MM.1S (cell line): ENCODE results near the gene ACE.

Source experiments
- DNase-seq: peaks from one replicate; pipeline ENCODE4 v3.0.0-alpha.2; 2015
- H2AFZ ChIP-seq: fragments of 300-600 bp; sonication (generic); 2 replicates; pipeline ENCODE4 v1.6.0; 2016; ENCODE audit warnings: antibody characterized with exemption, low read length
- H3F3A ChIP-seq: fragments of 300-600 bp; sonication (generic); 2 replicates; pipeline ENCODE4 v1.6.1; 2016; ENCODE audit warnings: mild to moderate bottlenecking, antibody characterized with exemption, low read length, moderate library complexity, mixed read lengths; ENCODE audit not compliant: insufficient read depth
- H3K27ac ChIP-seq: fragments of 300-600 bp; sonication (generic); 2 replicates; pipeline ENCODE4 v1.5.1; 2016; ENCODE audit warnings: mild to moderate bottlenecking, low read length
- H3K27me3 ChIP-seq: fragments of 300-600 bp; sonication (generic); replicated peaks from 2 replicates; pipeline ENCODE4 v1.6.0; 2016; ENCODE audit warnings: low read length; ENCODE audit not compliant: insufficient read depth
- H3K36me3 ChIP-seq: fragments of 300-600 bp; sonication (generic); replicated peaks from 2 replicates; pipeline ENCODE4 v1.6.1; 2016; ENCODE audit warnings: mild to moderate bottlenecking, low read length, mixed read lengths; ENCODE audit not compliant: insufficient read depth
- H3K4me1 ChIP-seq: fragments of 300-600 bp; sonication (generic); 2 replicates; pipeline ENCODE4 v1.6.1; 2016; ENCODE audit warnings: low read length, mixed read lengths
- H3K4me2 ChIP-seq: fragments of 300-600 bp; sonication (generic); 2 replicates; pipeline ENCODE4 v1.6.0; 2016; ENCODE audit warnings: low read depth, low read length
- H3K4me3 ChIP-seq: fragments of 300-600 bp; sonication (generic); 2 replicates; pipeline ENCODE4 v1.5.1; 2016; ENCODE audit warnings: low read length, mixed read lengths
- H3K79me2 ChIP-seq: fragments of 300-600 bp; sonication (generic); 2 replicates; pipeline ENCODE4 v1.6.1; 2016; ENCODE audit warnings: mixed run types, low read length, mixed read lengths
- H3K9ac ChIP-seq: fragments of 300-600 bp; sonication (generic); 2 replicates; pipeline ENCODE4 v1.6.1; 2016; ENCODE audit warnings: low read length, mixed read lengths
- H3K9me2 ChIP-seq: fragments of 300-600 bp; sonication (generic); replicated peaks from 2 replicates; pipeline ENCODE4 v1.6.1; 2016; ENCODE audit warnings: mild to moderate bottlenecking, low read length, mixed read lengths; ENCODE audit not compliant: insufficient read depth
- H3K9me3 ChIP-seq: fragments of 300-600 bp; sonication (generic); replicated peaks from 2 replicates; pipeline ENCODE4 v1.6.1; 2016; ENCODE audit warnings: mild to moderate bottlenecking, low read length, mixed read lengths; ENCODE audit not compliant: insufficient read depth
- H4K20me1 ChIP-seq: fragments of 300-600 bp; sonication (generic); 2 replicates; pipeline ENCODE4 v1.6.1; 2016; ENCODE audit warnings: mild to moderate bottlenecking, low read length, moderate library complexity, mixed read lengths; ENCODE audit not compliant: insufficient read depth
- EZH2 ChIP-seq: fragments of 300-600 bp; sonication (generic); optimal IDR thresholded peaks from 2 replicates; pipeline ENCODE3; 2017; ENCODE audit warnings: low read depth, mild to moderate bottlenecking, antibody characterized with exemption, low read length, mixed read lengths
- EZH2phosphoT487 ChIP-seq: fragments of 300-600 bp; sonication (generic); IDR thresholded peaks from 2 replicates; pipeline ENCODE4 v1.6.1; 2018; ENCODE audit warnings: antibody characterized with exemption, low read length
- TF ChIP-seq, protein P1 (sequence below): fragments of 300-600 bp; sonication (generic); IDR thresholded peaks from 2 replicates; pipeline ENCODE4 v1.5.1; 2016; ENCODE audit warnings: antibody characterized with exemption, low read length, mixed read lengths

The ACE gene

DNA sequence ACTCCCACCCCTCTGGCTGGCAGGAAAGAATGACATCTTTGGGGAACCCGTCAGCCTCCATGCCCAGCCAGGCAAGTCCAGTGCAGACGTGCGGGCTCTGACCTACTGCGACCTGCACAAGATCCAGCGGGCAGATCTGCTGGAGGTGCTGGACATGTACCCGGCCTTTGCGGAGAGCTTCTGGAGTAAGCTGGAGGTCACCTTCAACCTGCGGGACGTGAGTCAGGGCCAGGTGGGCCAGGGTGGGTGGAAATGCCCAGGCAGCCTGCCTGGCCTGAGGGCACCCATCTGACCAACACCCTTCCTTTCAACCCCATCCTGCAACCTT, 65.3 kb downstream of the ACE start:
- Histone ChIP-seq H3K9me2 (no peaks in the 10 kb centered on the region), H2AFZ (no peak overlapping the region), H3K4me3 (no peak overlapping the region), H3K27ac (no peak overlapping the region), H3K79me2 (no peaks in the 10 kb centered on the region), H3K4me2 (no peak overlapping the region), H3K9ac (no peak overlapping the region), H4K20me1 (no peaks in the 10 kb centered on the region), H3K4me1 (no peaks in the 10 kb centered on the region), H3K36me3 (no peaks in the 10 kb centered on the region), H3K9me3 (no peaks in the 10 kb centered on the region), H3F3A (no peaks in the 10 kb centered on the region), H3K27me3 (peaks cover 36% of the 10 kb centered on the region)
- TF ChIP-seq, protein P1, sequence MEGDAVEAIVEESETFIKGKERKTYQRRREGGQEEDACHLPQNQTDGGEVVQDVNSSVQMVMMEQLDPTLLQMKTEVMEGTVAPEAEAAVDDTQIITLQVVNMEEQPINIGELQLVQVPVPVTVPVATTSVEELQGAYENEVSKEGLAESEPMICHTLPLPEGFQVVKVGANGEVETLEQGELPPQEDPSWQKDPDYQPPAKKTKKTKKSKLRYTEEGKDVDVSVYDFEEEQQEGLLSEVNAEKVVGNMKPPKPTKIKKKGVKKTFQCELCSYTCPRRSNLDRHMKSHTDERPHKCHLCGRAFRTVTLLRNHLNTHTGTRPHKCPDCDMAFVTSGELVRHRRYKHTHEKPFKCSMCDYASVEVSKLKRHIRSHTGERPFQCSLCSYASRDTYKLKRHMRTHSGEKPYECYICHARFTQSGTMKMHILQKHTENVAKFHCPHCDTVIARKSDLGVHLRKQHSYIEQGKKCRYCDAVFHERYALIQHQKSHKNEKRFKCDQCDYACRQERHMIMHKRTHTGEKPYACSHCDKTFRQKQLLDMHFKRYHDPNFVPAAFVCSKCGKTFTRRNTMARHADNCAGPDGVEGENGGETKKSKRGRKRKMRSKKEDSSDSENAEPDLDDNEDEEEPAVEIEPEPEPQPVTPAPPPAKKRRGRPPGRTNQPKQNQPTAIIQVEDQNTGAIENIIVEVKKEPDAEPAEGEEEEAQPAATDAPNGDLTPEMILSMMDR, result no peak
- TF ChIP-seq EZH2 (no peak), EZH2phosphoT487 (no peak)
- no peak for DNase-seq

DNA sequence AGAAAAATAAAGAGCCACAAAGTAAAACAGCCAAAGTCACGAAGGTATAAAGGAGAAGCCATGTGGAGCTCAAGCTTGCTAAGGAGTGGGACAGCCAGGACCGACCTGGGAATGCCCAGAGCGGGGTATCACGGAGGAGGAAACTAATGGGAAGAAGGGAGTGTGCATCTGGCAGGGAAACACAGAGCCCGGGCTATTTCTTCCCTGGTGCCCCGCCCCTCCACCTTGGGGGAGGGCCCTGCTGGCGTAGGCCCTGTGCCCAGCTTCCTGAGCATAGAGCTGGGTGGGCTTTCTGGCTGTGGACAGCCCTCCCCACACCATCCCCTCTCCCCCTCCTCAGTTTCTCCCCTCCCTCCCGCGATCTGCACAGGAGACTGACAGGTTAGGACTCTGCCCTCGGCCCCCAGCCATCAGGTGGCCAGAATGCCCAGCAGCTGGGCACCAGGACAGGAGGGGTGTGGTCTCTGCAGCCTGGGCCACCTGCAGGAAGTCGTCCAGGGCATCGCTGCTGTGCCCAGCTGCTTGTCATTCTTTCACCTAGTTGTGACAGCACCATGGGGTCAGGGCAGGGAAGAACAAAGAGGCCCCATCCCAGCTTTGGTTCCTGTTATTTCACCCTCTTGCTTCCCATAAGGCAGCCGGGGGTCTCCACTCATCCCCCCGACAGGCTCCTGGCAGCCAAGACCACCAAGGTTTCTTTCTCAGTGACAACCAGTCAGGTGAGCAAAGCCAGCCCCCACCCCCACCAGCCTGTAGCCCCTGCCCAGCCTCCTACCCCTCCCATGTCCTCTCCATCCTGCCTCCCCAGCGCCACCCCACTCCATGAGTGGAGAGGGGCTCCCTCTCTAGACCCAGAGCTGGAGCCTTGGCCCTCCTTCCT, 66.3 kb downstream of the ACE start:
- no peak overlapping the region for H3K9ac ChIP-seq
- H3K36me3 ChIP-seq, result no peaks in the 10 kb centered on the region
- H2AFZ ChIP-seq, result no peak overlapping the region
- no peaks in the 10 kb centered on the region for H3K4me1 ChIP-seq
- H3K4me3 ChIP-seq, result no peak overlapping the region
- no peaks in the 10 kb centered on the region for H3K9me2 ChIP-seq
- no peaks in the 10 kb centered on the region for H3K9me3 ChIP-seq
- H4K20me1 ChIP-seq, result no peaks in the 10 kb centered on the region
- no peak overlapping the region for H3K4me2 ChIP-seq
- DNase-seq, result no peak
- TF ChIP-seq, protein P1, result no peak
- no peak for TF ChIP-seq EZH2
- no peak for TF ChIP-seq EZH2phosphoT487
- peaks cover 26% of the 10 kb centered on the region for H3K27me3 ChIP-seq
- H3F3A ChIP-seq, result no peaks in the 10 kb centered on the region
- H3K27ac ChIP-seq, result no peak overlapping the region
- no peaks in the 10 kb centered on the region for H3K79me2 ChIP-seq

DNA sequence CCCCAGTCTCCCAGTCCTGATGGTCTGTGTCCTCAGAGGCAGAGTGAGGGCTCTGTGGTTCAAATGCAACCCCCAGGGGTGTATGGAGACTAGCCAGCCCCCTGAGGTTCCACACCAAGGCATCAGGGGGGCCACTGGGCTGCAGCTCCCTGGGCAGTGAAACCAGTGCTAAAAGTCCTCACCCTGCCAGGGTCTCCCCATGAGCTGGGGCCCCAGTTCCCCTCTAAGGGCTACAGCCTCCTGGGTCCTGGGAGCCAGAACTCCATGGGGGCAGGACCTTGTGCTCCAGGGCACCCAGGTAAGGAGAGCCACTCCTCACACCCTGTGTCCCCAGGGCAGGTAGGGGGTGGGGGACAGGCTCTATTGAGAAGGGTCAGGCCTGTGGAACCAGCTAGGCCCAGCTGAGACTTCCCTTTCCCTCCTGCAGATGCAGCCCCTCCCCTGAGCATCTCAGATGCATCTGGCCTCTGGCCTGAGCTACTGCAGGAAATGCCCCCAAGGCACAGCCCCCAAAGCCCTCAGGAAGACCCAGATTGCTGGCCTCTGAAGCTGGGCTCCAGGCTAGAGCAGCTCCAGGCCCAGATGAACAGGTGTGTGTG, 67.1 kb downstream of the ACE start:
- Histone ChIP-seq H3K4me3 (no peak overlapping the region), H3K27ac (no peak overlapping the region), H3K27me3 (peaks cover 18% of the 10 kb centered on the region), H3K36me3 (no peaks in the 10 kb centered on the region), H3K9me2 (no peaks in the 10 kb centered on the region), H2AFZ (no peak overlapping the region), H3K9me3 (no peaks in the 10 kb centered on the region), H3K79me2 (no peaks in the 10 kb centered on the region), H4K20me1 (no peaks in the 10 kb centered on the region), H3F3A (no peaks in the 10 kb centered on the region), H3K9ac (no peak overlapping the region), H3K4me1 (no peaks in the 10 kb centered on the region), H3K4me2 (no peak overlapping the region)
- no peak for TF ChIP-seq EZH2phosphoT487
- no peak for DNase-seq
